Putamen (tissue), 1 donor: ENCODE results near the gene OR5L2.
"Not testable (repeated sequence)": the region's sequence is repeated elsewhere in the genome, so short reads cannot be mapped to it uniquely, and the experiment has no call there.

ENCODE experiments used
- DNase-seq: peaks from one replicate; pipeline ENCODE4 v3.0.0-alpha.2; 2016; ENCODE audit warnings: low spot score

Gene OR5L2

DNA sequence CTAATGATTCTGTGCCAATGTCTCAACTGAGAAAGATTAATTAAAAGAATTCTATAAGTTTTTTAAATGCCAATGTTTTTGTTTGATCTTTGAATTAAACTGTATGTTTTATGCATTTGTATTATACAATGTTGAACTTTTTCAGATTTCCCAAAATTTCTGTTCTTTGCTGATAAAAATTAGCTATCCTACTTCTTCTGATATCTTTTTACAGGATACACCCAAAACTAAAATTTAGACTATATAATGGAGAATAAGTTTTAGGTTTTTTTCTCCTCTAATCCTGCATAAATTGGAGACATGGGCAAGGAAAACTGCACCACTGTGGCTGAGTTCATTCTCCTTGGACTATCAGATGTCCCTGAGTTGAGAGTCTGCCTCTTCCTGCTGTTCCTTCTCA is at the start of gene OR5L2:
TSS of gene OR5L2 (plus strand) at position 301 of the 400 bp plus-strand sequence. CDS start at position 301, 0 bp downstream.
- no peak for DNase-seq

DNA sequence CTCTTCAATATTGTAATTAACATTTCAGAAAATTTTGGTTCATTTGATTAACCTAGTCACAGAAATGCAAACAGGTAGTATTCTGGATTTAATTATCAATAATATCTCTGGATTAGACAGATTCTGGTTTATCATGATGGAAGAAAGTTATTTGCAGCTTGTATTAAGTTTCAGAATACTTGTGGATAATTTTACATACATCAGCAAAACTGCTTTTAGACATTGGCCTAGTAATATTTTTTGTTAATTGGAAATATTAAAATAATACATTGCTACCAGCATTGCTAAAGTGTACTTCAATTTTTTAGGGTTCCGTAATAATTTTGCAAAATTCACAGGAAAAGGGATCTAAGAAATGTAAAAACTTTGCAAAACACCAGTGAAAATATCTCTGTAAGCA is 35.4 kb upstream of the OR5L2 start:
- no peak for DNase-seq

DNA sequence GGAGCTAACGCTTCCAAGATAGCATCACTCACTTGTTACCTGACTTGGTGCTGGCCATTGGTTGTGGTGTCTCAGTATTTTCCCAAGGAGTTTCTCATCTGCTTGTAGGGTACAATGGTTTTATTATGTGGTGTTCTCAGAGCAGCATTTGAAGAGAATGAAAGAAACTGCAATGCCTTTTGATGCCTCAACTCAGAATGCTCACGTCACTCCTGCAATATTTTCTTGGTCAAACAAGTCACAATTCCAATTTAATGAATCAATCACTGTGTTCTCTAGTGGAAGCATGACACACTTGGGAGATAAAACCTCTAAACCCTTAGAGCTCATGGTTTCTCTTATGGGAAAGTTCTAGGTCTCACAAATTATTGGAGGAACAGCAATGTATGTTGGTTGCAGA is 33.7 kb upstream of the OR5L2 start:
- no peak for DNase-seq

DNA sequence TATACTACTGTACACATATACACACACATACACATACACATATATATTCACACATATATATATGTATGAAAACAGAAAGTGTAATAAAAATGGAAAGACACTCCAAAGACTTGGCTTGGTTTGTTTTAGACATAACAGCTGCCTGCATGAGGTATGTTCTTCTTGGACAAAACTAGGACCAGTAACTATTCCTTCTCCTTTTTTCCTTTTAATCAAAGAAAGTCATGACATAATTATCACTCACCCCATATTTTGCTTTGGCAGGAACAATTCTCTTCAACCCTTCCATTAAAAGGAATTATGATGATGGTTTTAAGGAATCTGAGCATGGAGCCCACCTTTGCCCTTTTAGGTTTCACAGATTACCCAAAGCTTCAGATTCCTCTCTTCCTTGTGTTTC is 31.8 kb upstream of the OR5L2 start, which contains the start of gene OR5D14:
TSS of gene OR5D14 (plus strand) at position 301 of the 400 bp plus-strand sequence. CDS start at position 301, 0 bp downstream.
- no peak for DNase-seq

DNA sequence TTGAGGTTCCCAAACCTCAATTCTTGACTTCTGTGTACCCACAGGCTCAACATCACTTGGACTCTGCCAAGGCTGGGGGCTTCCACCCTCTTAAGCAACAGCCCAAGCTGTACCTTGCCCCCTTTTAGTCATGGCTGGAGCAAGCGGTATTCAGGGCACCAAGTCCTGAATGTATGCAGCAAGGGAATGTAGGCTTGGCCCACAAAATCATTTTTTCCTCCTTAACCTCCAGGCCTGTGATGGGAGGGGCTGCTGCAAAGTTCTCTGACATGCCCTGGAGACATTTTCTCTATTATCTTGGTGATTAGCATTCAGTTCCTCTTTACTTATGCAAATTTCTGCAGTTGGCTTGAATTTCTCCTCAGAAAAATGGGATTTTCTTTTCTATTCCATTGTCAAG is 20.8 kb upstream of the OR5L2 start:
- DNase-seq = no peak

DNA sequence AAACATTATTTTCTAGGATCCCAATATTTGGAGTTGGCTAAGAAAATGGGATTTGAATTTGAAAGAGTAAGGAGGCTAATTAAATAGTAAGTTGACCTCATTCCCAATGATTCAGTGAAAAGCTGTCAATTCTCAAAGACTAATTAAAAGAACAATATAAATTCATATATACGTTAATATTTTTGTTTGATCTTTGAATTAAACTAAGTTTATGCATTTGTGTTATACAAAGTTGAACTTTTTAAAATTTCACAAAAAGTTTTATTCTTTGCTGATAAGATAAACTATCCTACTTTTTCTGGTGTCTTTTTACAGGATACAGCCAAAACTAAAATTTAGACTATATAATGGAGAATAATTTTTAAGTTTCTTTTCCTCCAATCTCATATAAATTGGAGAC is 16.0 kb upstream of the OR5L2 start, which contains the start of gene OR5L1:
TSS of gene OR5L1 (plus strand) at position 301 of the 400 bp plus-strand sequence. CDS start 100 bp downstream, outside the sequence.
- DNase-seq = no peak

DNA sequence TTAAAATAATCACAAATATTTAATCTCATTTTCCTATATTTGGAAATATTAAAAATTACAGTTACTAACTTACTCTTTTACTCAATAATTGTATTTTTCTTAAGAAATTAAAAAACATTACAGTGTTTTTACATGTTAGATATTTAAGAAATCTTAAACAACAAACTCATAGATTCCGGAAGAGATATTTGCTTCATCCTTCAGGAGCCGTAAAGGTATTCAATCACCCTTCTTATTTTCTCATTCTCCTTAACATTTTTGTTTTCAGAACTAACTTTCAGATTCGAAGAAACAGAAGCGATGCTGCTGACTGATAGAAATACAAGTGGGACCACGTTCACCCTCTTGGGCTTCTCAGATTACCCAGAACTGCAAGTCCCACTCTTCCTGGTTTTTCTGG is 7.7 kb upstream of the OR5L2 start, which contains the start of gene OR5D18:
TSS of gene OR5D18 (plus strand) at position 301 of the 400 bp plus-strand sequence. CDS start at position 301, 0 bp downstream.
- DNase-seq = no peak

DNA sequence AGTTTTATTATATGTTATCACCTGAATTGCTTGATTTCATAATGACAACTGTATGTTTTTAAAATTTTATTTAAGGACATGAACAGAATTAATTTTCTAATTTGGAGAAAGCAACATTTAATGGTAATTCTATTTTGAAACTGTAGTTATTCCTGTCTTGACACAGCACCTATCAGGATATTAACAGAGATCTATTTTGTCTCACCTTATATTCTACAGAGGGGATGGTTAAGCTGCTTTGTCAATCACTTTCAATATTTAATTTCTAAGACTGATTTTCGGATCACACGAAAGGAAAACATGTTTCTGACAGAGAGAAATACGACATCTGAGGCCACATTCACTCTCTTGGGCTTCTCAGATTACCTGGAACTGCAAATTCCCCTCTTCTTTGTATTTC is 11.4 kb downstream of the OR5L2 start, which contains the start of gene OR5D16:
TSS of gene OR5D16 (plus strand) at position 301 of the 400 bp plus-strand sequence. CDS start at position 301, 0 bp downstream.
- no peak for DNase-seq

DNA sequence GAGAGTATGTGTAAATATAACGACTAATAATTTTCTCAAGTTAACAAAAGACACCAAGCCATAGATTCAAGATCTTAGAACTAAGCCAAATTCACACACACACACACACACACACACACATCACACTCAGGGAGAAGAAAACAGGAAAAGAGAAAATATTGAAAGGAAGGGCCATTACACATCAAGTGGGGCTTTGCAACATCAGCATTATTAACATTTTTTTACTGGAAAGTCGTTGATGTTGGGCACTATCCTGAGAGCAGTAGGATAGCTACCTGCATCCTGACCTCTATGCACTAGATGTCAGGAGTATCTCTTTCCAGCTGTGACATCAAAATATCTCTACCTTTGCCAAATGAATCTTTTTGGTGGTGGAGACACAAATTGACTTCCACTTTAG is 20.4 kb downstream of the OR5L2 start:
- DNase-seq = no peak

DNA sequence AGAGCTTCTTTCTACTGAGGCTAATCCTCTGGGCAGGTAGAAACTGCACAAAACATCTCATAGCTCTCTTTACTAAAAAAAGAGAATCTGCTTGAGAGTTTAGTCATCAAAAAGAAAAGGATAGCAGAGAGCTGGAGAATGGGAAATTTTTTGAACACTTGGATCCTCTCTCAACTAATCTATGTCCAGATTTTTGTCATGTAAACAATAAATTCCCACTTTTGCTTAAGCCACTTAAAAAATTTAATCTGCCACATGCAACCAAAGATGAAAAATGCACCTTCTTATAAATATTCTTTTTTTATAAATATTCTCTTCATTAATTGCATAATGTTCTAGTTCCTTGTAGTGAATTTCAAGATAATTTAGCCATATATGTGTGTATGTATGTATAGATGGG is 22.0 kb downstream of the OR5L2 start:
- no peak for DNase-seq

DNA sequence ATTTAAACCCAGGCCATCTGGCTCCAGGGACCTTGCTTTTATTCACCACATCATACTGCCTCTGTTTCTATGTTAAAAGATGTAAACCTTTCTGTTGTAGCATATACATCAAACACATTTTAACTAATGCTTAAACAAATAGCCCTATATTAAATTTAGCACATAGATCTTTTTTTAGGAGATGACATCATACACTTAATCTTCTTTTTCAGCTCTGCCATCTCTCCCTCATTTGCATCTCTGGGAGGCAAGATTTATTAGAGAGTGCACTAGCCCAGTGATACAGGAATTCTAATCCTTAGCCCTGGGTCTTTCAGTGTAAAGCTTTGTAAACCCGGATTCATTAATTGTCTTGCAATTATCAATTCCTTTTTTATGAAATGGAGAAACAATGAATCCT is 25.1 kb downstream of the OR5L2 start:
- no peak for DNase-seq

DNA sequence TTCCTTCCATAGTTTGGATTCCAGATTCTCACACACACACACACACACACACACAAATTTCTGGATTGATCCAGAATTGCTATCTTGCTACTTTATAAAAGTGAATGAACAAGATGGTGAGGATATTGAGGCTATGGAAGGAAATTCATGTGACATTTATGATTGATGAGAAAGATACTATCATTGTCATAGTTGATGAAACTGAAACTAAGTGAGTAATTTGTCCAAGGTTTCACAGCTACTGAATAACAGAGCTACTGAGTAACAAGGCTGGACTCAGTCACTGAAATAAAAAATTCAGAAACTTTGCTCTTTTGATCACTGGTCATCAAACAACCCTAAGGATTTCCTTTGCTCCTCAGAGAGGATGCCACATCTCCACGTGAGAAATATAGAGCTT is 27.7 kb downstream of the OR5L2 start:
- no peak for DNase-seq

DNA sequence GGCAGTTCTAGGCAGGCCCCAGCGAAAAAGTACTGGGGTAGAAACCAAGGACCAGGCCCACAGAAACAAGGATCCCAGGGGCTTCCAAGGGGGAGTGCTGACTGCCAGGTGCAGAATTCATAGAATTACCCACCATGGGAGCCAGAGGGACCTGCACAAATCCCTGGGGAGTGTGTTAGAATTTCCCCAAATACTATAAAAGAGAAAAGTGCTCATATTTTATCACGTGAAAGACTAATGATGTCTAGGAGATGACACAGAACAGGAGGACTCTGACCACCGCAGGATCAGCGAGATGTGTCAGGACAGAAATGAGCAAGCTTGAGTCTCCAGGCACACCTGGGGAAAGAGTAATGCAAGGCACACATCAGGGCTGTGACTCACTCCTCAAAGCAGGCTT is 40.3 kb downstream of the OR5L2 start:
- DNase-seq = not testable (repeated sequence)

DNA sequence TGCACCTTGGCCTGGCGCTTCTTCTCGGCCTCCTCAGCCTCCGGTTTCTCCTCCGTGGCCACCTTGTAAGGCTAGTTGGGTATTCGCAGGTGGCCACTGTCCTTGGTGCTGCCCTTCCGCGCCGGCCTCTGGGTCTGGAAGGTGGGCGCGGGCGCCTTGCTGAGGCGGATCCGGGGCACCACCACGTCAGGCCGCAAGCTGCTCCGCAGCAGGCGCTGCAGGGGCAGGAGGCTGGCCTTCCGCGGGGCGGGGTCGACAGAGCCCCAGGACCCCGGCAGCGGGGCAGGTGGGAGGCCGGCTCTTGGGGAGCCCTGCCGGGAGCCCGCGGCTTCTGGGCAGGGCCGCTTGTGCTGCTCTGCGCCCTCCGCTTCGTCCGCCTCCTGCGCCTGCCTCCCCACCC is 45.7 kb downstream of the OR5L2 start:
- not testable (repeated sequence) for DNase-seq

DNA sequence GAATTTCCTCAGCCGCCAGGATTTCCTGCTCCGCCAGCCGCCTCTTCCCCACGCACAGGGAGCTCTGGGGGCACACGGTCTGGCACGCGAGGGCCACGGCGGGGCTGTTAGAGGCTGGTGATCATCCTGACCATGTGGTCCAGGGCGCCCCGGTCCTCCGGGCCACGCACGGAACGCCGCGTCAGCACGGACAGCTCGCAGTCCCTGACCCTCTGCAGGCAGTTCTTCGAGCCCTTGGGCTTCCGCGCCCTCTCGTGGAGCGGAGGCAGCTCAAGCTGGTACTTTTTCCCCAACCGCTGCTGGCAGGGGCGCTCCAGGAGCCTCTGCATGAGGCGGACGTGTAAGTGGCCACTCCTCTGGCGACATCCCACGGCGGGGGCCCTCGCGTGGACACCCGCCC is 46.1 kb downstream of the OR5L2 start:
- DNase-seq = not testable (repeated sequence)
